K562 (cell line): Measurements from ENCODE around the gene GLI3. TPM values are rescaled to one million over a fixed set of nuclear protein-coding genes. Genes with fewer than 3 reads are reported as not detected.

Source experiments
- ATAC-seq: fragments of 200-7000 bp; cut with Tn5 transposase; 3 replicates; pipeline ENCODE4 v1.9.1; 2020; ENCODE audit warnings: moderate library complexity
- BruUV-seq: library from RNA; stranded (reverse); fragments of 400-500 nt; replicated peaks from 2 replicates; lab custom pipeline; 2021; lab: Mats Ljungman, UMichigan
- CTCF ChIA-PET: fragments of 300-600 bp; formaldehyde crosslinking; extraction: SDS; loops from one replicate; lab custom pipeline; 2021; ENCODE audit warnings: low intra/inter-chr PET ratio; lab: Yijun Ruan, JAX
- POLR2A ChIA-PET: fragments of 300-600, 350-650 bp; sonication (Branson Sonifier 250); formaldehyde crosslinking; extraction: SDS; loops from one replicate; lab custom pipeline; 2021; ENCODE audit warnings: antibody characterized with exemption, inconsistent platforms; lab: Yijun Ruan, JAX
- DNase-seq, 4 experiments: peaks; one replicate each; pipeline versions ENCODE4 v3.0.0 to v3.0.0-alpha.2; 2011 to 2018; ENCODE audit warnings: low spot score in 3 of 4, mixed read lengths in 3 of 4; ENCODE audit errors: extremely low read depth in 1 of 4
- FAIRE-seq: peaks from 2 replicates; lab custom pipeline; 2011; peaks lifted over from hg19 to GRCh38; lab: Jason Lieb, UNC
- H2AFZ ChIP-seq: 2 replicates; pipeline ENCODE4 v1.6.0; 2011; ENCODE audit warnings: low read depth, low read length, control low read depth, inconsistent platforms
- H3K27ac ChIP-seq: fragments of 200-600 bp; 3 replicates; pipeline ENCODE4 v1.8.0; 2011; ENCODE audit warnings: low read depth, mild to moderate bottlenecking, control low read depth, inconsistent platforms, low read length, moderate library complexity, mixed read lengths; ENCODE audit errors: extremely low read depth
- H3K27me3 ChIP-seq, 2 experiments: fragments of 300-600 bp in 1 of 2; 2 replicates in 1 of 2; 3 replicates in 1 of 2; pipeline versions ENCODE4 v1.6.0 to v1.8.0; 2011; ENCODE audit warnings: inconsistent platforms in 2 of 2, low read length in 2 of 2, mild to moderate bottlenecking in 1 of 2, mixed read lengths in 1 of 2, moderate library complexity in 1 of 2; ENCODE audit not compliant: control insufficient read depth in 2 of 2, insufficient read depth in 2 of 2
- H3K36me3 ChIP-seq: fragments of 300-600 bp; 3 replicates; pipeline ENCODE4 v1.8.0; 2011; ENCODE audit warnings: mild to moderate bottlenecking, low read length, inconsistent platforms; ENCODE audit not compliant: control insufficient read depth, insufficient read depth
- H3K4me1 ChIP-seq, 2 experiments: fragments of 200-600 bp in 1 of 2; replicated peaks in 1 of 2; 2 replicates in 1 of 2; 3 replicates in 1 of 2; pipeline versions ENCODE4 v1.5.1 to v1.8.0; 2011; ENCODE audit warnings: inconsistent platforms in 2 of 2, low read length in 2 of 2, mild to moderate bottlenecking in 1 of 2, mixed read lengths in 1 of 2, moderate library complexity in 1 of 2; ENCODE audit not compliant: control insufficient read depth in 2 of 2, insufficient read depth in 2 of 2
- H3K4me2 ChIP-seq: 2 replicates; pipeline ENCODE4 v1.6.1; 2011; ENCODE audit warnings: low read length, control low read depth, inconsistent platforms, mixed read lengths; ENCODE audit not compliant: insufficient read depth
- H3K4me3 ChIP-seq: fragments of 200-600 bp; sonication (generic), shearing (Covaris generic); 2 replicates; pipeline ENCODE4 v1.5.1; 2016; ENCODE audit warnings: control low read depth, inconsistent platforms
- H3K79me2 ChIP-seq: fragments of 200-600 bp; 3 replicates; pipeline ENCODE4 v1.8.0; 2011; ENCODE audit warnings: low read length, inconsistent platforms; ENCODE audit not compliant: control insufficient read depth, insufficient read depth
- H3K9ac ChIP-seq, 2 experiments: 2 replicates each; pipeline versions ENCODE4 v1.6.0 to v1.6.1; 2011; ENCODE audit warnings: low read depth in 2 of 2, low read length in 2 of 2, control low read depth in 1 of 2, inconsistent platforms in 1 of 2, mild to moderate bottlenecking in 1 of 2, mixed read lengths in 1 of 2; ENCODE audit not compliant: insufficient read depth in 1 of 2
- H3K9me1 ChIP-seq: one replicate; pipeline ENCODE4 v1.6.0; 2011; ENCODE audit warnings: inconsistent platforms, mild to moderate bottlenecking, low read length, moderate library complexity; ENCODE audit not compliant: control insufficient read depth, insufficient read depth
- H3K9me3 ChIP-seq: replicated peaks from 2 replicates; pipeline ENCODE4 v1.5.1; 2011; ENCODE audit warnings: low read depth, low read length, inconsistent platforms; ENCODE audit not compliant: control insufficient read depth, insufficient read depth
- H4K20me1 ChIP-seq: replicated peaks from 2 replicates; pipeline ENCODE4 v1.6.1; 2011; ENCODE audit warnings: low read length, inconsistent platforms, mixed read lengths; ENCODE audit not compliant: control insufficient read depth, insufficient read depth
- BDP1 ChIP-seq: IDR thresholded peaks from 3 replicates; pipeline ENCODE4 v1.6.1; 2011; ENCODE audit not compliant: insufficient read length, insufficient read depth
- EP300 ChIP-seq: IDR thresholded peaks from 2 replicates; pipeline ENCODE4 v1.6.1; 2012; ENCODE audit warnings: low read length, improper control_type of control experiment
- MEIS2 ChIP-seq: fragments of 450-650 bp; IDR thresholded peaks from 2 replicates; pipeline ENCODE4 v1.6.1; 2014; ENCODE audit warnings: mild to moderate bottlenecking; ENCODE audit not compliant: partially characterized antibody
- RUNX1 ChIP-seq: sonication (generic); IDR thresholded peaks from 2 replicates; pipeline ENCODE4 v1.6.1; 2016; ENCODE audit warnings: antibody characterized with exemption, low read depth
- SMC3 ChIP-seq: conservative IDR thresholded peaks from 2 replicates; pipeline ENCODE4 v1.6.1; 2011; ENCODE audit warnings: low read depth, low read length, improper control_type of control experiment; ENCODE audit not compliant: insufficient read depth
- UBTF ChIP-seq, 2 experiments: IDR thresholded peaks; 2 replicates each; pipeline ENCODE4 v1.6.1; 2012; ENCODE audit warnings: improper control_type of control experiment in 2 of 2, low read depth in 2 of 2, low read length in 2 of 2, borderline replicate concordance in 1 of 2
- ZBTB7A ChIP-seq: IDR thresholded peaks from 2 replicates; pipeline ENCODE4 v1.6.1; 2011; ENCODE audit warnings: low read depth, mild to moderate bottlenecking, low read length, moderate library complexity, borderline replicate concordance; ENCODE audit not compliant: control insufficient read depth
- ZNF507 ChIP-seq: conservative IDR thresholded peaks from 2 replicates; pipeline ENCODE4 v1.6.1; 2017; ENCODE audit warnings: missing genetic modification characterization, missing compliant biosample characterization
- WGBS: fragments of 100-300 bp; shearing (Covaris generic); methylation state at CpG from one replicate; pipeline ENCODE4 v1.1.6; 2016; ENCODE audit warnings: low coverage, mixed read lengths; ENCODE audit not compliant: insufficient coverage; ENCODE audit errors: missing lambda C conversion rate; 5-methylcytosine and 5-hydroxymethylcytosine counted together
- in situ Hi-C: fragments of 300-500 bp; cut with MboI; formaldehyde crosslinking; loops from 4 replicates; pipeline ENCODE4 v1.15.0; 2018; ENCODE audit warnings: inconsistent platforms, mixed read lengths
- intact Hi-C: fragments of 100-400 bp; cut with micrococcal nuclease; formaldehyde crosslinking; loops from 2 replicates; pipeline ENCODE4 v1.14.2; 2022
- polyA plus RNA-seq, 8 experiments: library from polyadenylated mRNA; depleted of rRNA in 4 of 8; stranded (reverse) in 5 of 8; unstranded in 3 of 8; fragments of >200 nt; fragmentation: Nextera tagmentation in 2 of 8; fragmentation: Illumina TruSeq in 1 of 8; extraction: Ambion mirVana in 2 of 8; extraction: Trizol in 1 of 8; gene quantifications; 2 replicates each; pipeline versions ENCODE4 v1.2.1 to v1.2.3, GENCODE V29; 2011 to 2014; ENCODE audit warnings: inconsistent platforms in 1 of 8, missing spikeins in 1 of 8
- total RNA-seq, 7 experiments: library from RNA; depleted of rRNA in 6 of 7; stranded (reverse); fragments of >200 nt in 6 of 7; fragmentation: Illumina TruSeq in 2 of 7; extraction: Trizol in 2 of 7; gene quantifications; 2 replicates each; pipeline versions ENCODE4 v1.2.1 to v1.2.3, GENCODE V29; 2011 to 2021; ENCODE audit warnings: low replicate concordance in 1 of 7

The GLI3 gene
- total and polyA plus RNA-seq, 9 of the 15 experiments (the other 6 are each of a cell fraction or from before 2014, with no cell fraction given), result 0.01 to 0.18 (median 0.07) TPM; not detected in 6

GRCh38 chr7:41972270-41972669 lies 264.7 kb downstream of the GLI3 start:
- no peak overlapping the region for H3K4me2 ChIP-seq
- H3K27me3 ChIP-seq, result peaks cover 0 to 5% of the 10 kb centered on the region in 2 experiments; a peak in 3 of 5 replicates
- no peak overlapping the region for H3K4me3 ChIP-seq
- H3K9ac ChIP-seq, result no peak overlapping the region
- in situ Hi-C loops, result no loop called here
- no peak for FAIRE-seq
- ATAC-seq, result no peak
- no peak overlapping the region for H3K27ac ChIP-seq
- no peak overlapping the region for H2AFZ ChIP-seq
- intact Hi-C loops, result no loop called here
- BruUV-seq, result no TSS peak
- WGBS, result 0% methylated on average over 13 of the region's 13 CpGs
- no peak for DNase-seq
- H3K9me1 ChIP-seq, result peaks cover 7% of the 10 kb centered on the region
- TF ChIP-seq MEIS2 (no peak), ZBTB7A (no peak), EP300 (no peak), UBTF (IDR thresholded peaks at IDR 0.05; ENCODE audit: borderline replicate concordance in 1 of 2, low read depth in 2 of 2, low read length in 2 of 2) (no peak), ZNF507 (tag) (no peak), BDP1 (no peak), SMC3 (no peak), RUNX1 (no peak)
- no peaks in the 10 kb centered on the region for H3K79me2 ChIP-seq
- H3K36me3 ChIP-seq, result no peaks in the 10 kb centered on the region
- POLR2A ChIA-PET, result no interaction called here
- H3K9me3 ChIP-seq, result no peaks in the 10 kb centered on the region
- CTCF ChIA-PET, result no interaction called here
- H3K4me1 ChIP-seq, result no peaks in the 10 kb centered on the region
- no peaks in the 10 kb centered on the region; the same call in 1 of the 2 replicates for H4K20me1 ChIP-seq
